DOHH2 (cell line): Measurements from ENCODE around the gene ADGRF3.

Experiments used
- H3F3A ChIP-seq: fragments of 200-600 bp; sonication (generic), shearing (Covaris generic); 2 replicates; pipeline ENCODE4 v1.6.0; 2016; ENCODE audit warnings: antibody characterized with exemption, mild to moderate bottlenecking; ENCODE audit not compliant: control insufficient read depth, insufficient read depth
- H3K27ac ChIP-seq: fragments of 200-600 bp; sonication (generic); 2 replicates; pipeline ENCODE4 v1.5.1; 2014; ENCODE audit warnings: low read depth, mild to moderate bottlenecking, low read length, moderate library complexity
- H3K27me3 ChIP-seq: fragments of 200-600 bp; sonication (generic); 2 replicates; pipeline ENCODE4 v1.6.1; 2014; ENCODE audit warnings: mild to moderate bottlenecking, low read length, mixed read lengths; ENCODE audit not compliant: control insufficient read depth
- H3K36me3 ChIP-seq: fragments of 200-600 bp; sonication (generic); 2 replicates; pipeline ENCODE4 v1.6.1; 2014; ENCODE audit warnings: mild to moderate bottlenecking, low read length, moderate library complexity, mixed read lengths; ENCODE audit not compliant: control insufficient read depth
- H3K4me1 ChIP-seq: fragments of 200-600 bp; sonication (generic); 2 replicates; pipeline ENCODE4 v1.6.1; 2014; ENCODE audit warnings: mild to moderate bottlenecking, low read length, mixed read lengths; ENCODE audit not compliant: control insufficient read depth
- H3K4me2 ChIP-seq: fragments of 200-600 bp; sonication (generic); 2 replicates; pipeline ENCODE4 v1.6.0; 2014; ENCODE audit warnings: mild to moderate bottlenecking, low read length, moderate library complexity
- H3K4me3 ChIP-seq: fragments of 200-600 bp; sonication (generic); 2 replicates; pipeline ENCODE4 v1.5.1; 2014; ENCODE audit warnings: mild to moderate bottlenecking, low read length, mixed read lengths
- H3K79me2 ChIP-seq: fragments of 200-600 bp; sonication (generic); 2 replicates; pipeline ENCODE4 v1.6.1; 2014; ENCODE audit warnings: mild to moderate bottlenecking, low read length, mixed read lengths; ENCODE audit not compliant: control insufficient read depth
- H3K9me2 ChIP-seq: fragments of 200-600 bp; sonication (generic); replicated peaks from 2 replicates; pipeline ENCODE4 v1.6.1; 2014; ENCODE audit warnings: mild to moderate bottlenecking, low read length, mixed read lengths; ENCODE audit not compliant: control insufficient read depth
- H3K9me3 ChIP-seq: fragments of 200-600 bp; sonication (generic); 2 replicates; pipeline ENCODE4 v1.6.1; 2014; ENCODE audit warnings: antibody characterized with exemption, low read length, mixed read lengths; ENCODE audit not compliant: control insufficient read depth, insufficient read depth
- H4K20me1 ChIP-seq: fragments of 200-600 bp; sonication (generic); 2 replicates; pipeline ENCODE4 v1.6.0; 2014; ENCODE audit warnings: low read depth, mild to moderate bottlenecking, antibody characterized with exemption, low read length, moderate library complexity; ENCODE audit not compliant: control insufficient read depth, insufficient read depth
- CTCF ChIP-seq: fragments of 200-600 bp; sonication (generic); IDR thresholded peaks from one replicate; pipeline ENCODE4 v1.5.1; 2014; ENCODE audit warnings: antibody characterized with exemption, mild to moderate bottlenecking, low read depth, low read length; ENCODE audit not compliant: poor library complexity, severe bottlenecking
- EZH2phosphoT487 ChIP-seq: fragments of 200-600 bp; sonication (generic); IDR thresholded peaks from 2 replicates; pipeline ENCODE4 v1.6.1; 2017; ENCODE audit warnings: borderline replicate concordance, mild to moderate bottlenecking, antibody characterized with exemption, low read length, moderate library complexity, mixed read lengths

ADGRF3 gene

GRCh38 chr2:26279886-26280285, 66.7 kb downstream of the ADGRF3 start:
- H3K27ac ChIP-seq: no peak overlapping the region
- TF ChIP-seq EZH2phosphoT487 (no peak), CTCF (no peak)
- no peaks in the 10 kb centered on the region for H3K9me2 ChIP-seq
- no peaks in the 10 kb centered on the region for H3F3A ChIP-seq
- H3K36me3 ChIP-seq: peaks cover 30% of the 10 kb centered on the region
- no peaks in the 10 kb centered on the region for H3K9me3 ChIP-seq
- no peaks in the 10 kb centered on the region for H3K27me3 ChIP-seq
- H3K4me1 ChIP-seq: no peaks in the 10 kb centered on the region
- H3K79me2 ChIP-seq: no peaks in the 10 kb centered on the region
- H3K4me2 ChIP-seq: no peak overlapping the region
- H4K20me1 ChIP-seq: no peaks in the 10 kb centered on the region
- H3K4me3 ChIP-seq: no peak overlapping the region

GRCh38 chr2:26276484-26277227, 69.9 kb downstream of the ADGRF3 start:
- H3K4me1 ChIP-seq: peaks cover 4% of the 10 kb centered on the region; the same call in 1 of the 2 replicates
- H4K20me1 ChIP-seq: no peaks in the 10 kb centered on the region
- H3K9me3 ChIP-seq: no peaks in the 10 kb centered on the region
- peaks cover 29% of the 10 kb centered on the region for H3K36me3 ChIP-seq
- no peaks in the 10 kb centered on the region for H3K9me2 ChIP-seq
- no peaks in the 10 kb centered on the region for H3K79me2 ChIP-seq
- H3F3A ChIP-seq: no peaks in the 10 kb centered on the region
- TF ChIP-seq CTCF: no peak
- no peak for TF ChIP-seq EZH2phosphoT487
- H3K27me3 ChIP-seq: no peaks in the 10 kb centered on the region
- no peak overlapping the region for H3K27ac ChIP-seq
- no peak overlapping the region for H3K4me3 ChIP-seq
- no peak overlapping the region for H3K4me2 ChIP-seq

GRCh38 chr2:26274058-26274613, 72.5 kb downstream of the ADGRF3 start:
- Histone ChIP-seq H3K9me3 (no peaks in the 10 kb centered on the region), H3K36me3 (peaks cover 24% of the 10 kb centered on the region), H3K4me2 (no peak overlapping the region), H3F3A (peaks cover 8% of the 10 kb centered on the region; the same call in 1 of the 2 replicates), H3K4me1 (peaks cover 20% of the 10 kb centered on the region), H3K27me3 (no peaks in the 10 kb centered on the region), H3K79me2 (no peaks in the 10 kb centered on the region), H3K4me3 (no peak overlapping the region), H3K9me2 (no peaks in the 10 kb centered on the region), H4K20me1 (no peaks in the 10 kb centered on the region), H3K27ac (no peak overlapping the region)
- TF ChIP-seq CTCF (no peak), EZH2phosphoT487 (no peak)
